ENCODE measurements around the gene ADORA1. TPM values are rescaled to one million over a fixed set of nuclear protein-coding genes. Genes with fewer than 3 reads are reported as not detected.

Gene ADORA1
- total and polyA plus RNA-seq, 2 donors, result 1.1 to 1.4 TPM

DNA sequence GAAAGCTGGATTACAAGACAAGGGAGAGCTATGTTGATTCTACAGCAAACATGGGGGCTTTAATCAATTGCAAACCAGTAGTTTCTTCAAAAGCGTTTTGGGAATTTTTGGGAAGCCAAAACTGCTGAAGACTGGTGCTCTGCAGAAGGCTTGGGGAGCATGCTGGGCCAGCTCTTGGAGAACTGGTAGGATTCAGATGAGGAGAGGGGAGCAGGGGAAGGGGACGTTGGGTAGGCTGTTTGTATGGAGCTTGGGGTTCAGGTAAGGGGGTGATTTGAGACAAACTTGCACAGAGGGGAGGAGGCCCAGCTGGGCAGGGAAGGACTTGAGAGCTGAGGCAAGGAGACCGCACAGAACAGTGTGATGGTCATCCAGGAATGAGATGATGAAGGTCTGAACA lies 39.1 kb upstream of the ADORA1 start:
- DNase-seq (ENCODE audit: extremely low spot score), result no peak
- Histone ChIP-seq H3K36me3 (ENCODE audit: insufficient read depth) (no peaks in the 10 kb centered on the region), H3K4me1 (ENCODE audit: insufficient read depth) (no peaks in the 10 kb centered on the region), H3K27ac (ENCODE audit: low read depth) (no peak overlapping the region), H3K4me3 (ENCODE audit: low read depth, low read length) (no peak overlapping the region)
- 91% methylated on average over 3 of the region's 3 CpGs for WGBS

DNA sequence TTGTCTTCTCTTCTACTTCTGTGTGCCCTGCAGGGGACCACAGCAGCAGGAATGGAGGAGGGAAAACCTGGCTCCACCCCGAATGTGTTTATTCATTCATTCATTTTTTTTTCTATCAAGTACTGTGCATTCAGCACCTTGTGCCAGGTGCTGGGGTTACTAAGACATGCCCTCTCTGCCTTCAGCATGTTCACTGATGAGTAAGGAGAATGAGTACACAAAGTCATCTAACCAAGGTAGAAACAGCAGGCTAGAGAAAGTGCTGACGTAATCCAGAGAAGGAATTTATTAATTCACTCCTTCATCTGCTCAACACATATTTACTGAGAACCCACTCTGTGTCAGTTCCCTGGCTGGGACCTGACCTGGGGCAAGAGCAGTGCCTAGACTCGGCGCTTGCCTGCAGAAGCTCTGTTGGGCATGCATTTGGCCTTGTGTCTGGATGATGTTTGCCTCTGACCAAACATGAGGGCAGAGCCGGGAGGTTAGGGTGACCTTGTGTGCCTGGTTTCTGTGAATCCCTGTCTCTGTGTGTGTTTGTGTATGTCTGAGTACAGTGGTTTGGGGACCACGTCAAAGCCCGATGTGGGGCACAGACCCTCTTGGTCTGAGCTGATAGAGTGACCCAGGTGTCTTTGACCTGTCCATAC lies 38.4 kb upstream of the ADORA1 start:
- no peak overlapping the region for H3K4me3 ChIP-seq (ENCODE audit: low read depth, low read length)
- no peak overlapping the region for H3K27ac ChIP-seq (ENCODE audit: low read depth)
- no peaks in the 10 kb centered on the region for H3K36me3 ChIP-seq (ENCODE audit: insufficient read depth)
- H3K4me1 ChIP-seq (ENCODE audit: insufficient read depth), result no peaks in the 10 kb centered on the region
- no peak for DNase-seq (ENCODE audit: extremely low spot score)
- WGBS, result 86% methylated on average over 7 of the region's 7 CpGs

GRCh38 chr1:203089651-203090045 lies 37.9 kb upstream of the ADORA1 start:
- no peak overlapping the region for H3K27ac ChIP-seq (ENCODE audit: low read depth)
- WGBS, result 73% methylated on average over 7 of the region's 7 CpGs
- H3K4me1 ChIP-seq (ENCODE audit: insufficient read depth), result no peaks in the 10 kb centered on the region
- no peak for DNase-seq (ENCODE audit: extremely low spot score)
- no peak overlapping the region for H3K4me3 ChIP-seq (ENCODE audit: low read depth, low read length)
- no peaks in the 10 kb centered on the region for H3K36me3 ChIP-seq (ENCODE audit: insufficient read depth)

GRCh38 chr1:203090421-203091198 lies 36.9 kb upstream of the ADORA1 start:
- Histone ChIP-seq H3K4me3 (ENCODE audit: low read depth, low read length) (no peak overlapping the region), H3K36me3 (ENCODE audit: insufficient read depth) (no peaks in the 10 kb centered on the region), H3K4me1 (ENCODE audit: insufficient read depth) (no peaks in the 10 kb centered on the region), H3K27ac (ENCODE audit: low read depth) (no peak overlapping the region)
- DNase-seq (ENCODE audit: extremely low spot score), result no peak
- 75% methylated on average over 6 of the region's 6 CpGs for WGBS

DNA sequence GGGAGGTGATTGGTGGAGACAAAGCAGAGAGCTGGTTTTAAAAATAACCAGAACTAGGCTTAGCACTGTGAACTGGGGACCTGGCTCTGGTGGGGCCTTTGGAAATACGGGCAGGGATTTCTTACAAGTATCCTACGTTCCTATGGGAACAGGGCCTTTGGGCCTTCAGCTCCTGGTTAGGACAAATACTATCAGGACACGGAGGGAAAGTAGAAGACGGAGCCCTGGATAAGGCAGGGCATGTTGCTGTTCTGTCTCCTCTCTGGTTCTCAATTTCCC lies 36.4 kb upstream of the ADORA1 start:
- no peak overlapping the region for H3K4me3 ChIP-seq (ENCODE audit: low read depth, low read length)
- H3K36me3 ChIP-seq (ENCODE audit: insufficient read depth), result no peaks in the 10 kb centered on the region
- H3K27ac ChIP-seq (ENCODE audit: low read depth), result no peak overlapping the region
- H3K4me1 ChIP-seq (ENCODE audit: insufficient read depth), result no peaks in the 10 kb centered on the region
- no peak for DNase-seq (ENCODE audit: extremely low spot score)
- WGBS, result 94% methylated on average over 4 of the region's 4 CpGs

- no peaks in the 10 kb centered on the region for H3K4me1 ChIP-seq (ENCODE audit: insufficient read depth)
- DNase-seq (ENCODE audit: extremely low spot score), result no peak
- H3K27ac ChIP-seq (ENCODE audit: low read depth), result no peak overlapping the region
- H3K36me3 ChIP-seq (ENCODE audit: insufficient read depth), result no peaks in the 10 kb centered on the region
- H3K4me3 ChIP-seq (ENCODE audit: low read depth, low read length), result no peak overlapping the region
- 69% methylated on average over 6 of the region's 6 CpGs for WGBS
Measured at GRCh38 chr1:203091761-203092330, 35.7 kb upstream of the ADORA1 start.

DNA sequence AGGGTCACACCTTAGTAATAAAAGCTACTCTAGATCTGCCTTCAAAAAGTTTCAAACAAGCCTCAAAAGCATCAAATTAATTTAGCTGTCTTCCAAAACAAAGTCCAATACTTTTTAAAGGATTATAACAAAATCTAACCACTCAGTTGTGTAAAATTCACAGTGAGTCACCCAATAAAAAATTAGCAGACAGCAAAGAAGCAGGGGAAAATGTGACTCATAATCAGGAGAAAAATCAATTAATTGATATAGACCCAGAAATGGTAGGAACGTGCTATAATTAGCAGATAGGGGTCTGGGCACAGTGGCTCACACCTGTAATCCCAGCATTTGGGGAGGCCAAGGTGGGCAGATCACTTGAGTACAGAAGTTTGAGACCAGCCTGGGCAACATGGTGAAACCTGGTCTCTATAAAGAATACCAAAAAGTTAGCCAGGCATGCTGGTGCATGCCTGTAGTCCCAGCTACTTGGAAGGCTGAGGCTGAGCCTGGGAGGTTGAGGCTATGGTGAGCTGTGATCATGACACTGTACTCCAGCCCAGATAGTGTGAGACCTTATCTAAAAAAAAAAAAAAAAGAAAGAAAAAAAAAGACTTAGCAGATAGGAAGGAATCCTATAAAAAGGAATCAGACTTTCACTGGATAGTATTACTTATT lies 33.6 kb upstream of the ADORA1 start:
- WGBS, result 78% methylated on average over 1 of the region's 1 CpG
- Histone ChIP-seq H3K27ac (ENCODE audit: low read depth) (no peak overlapping the region), H3K36me3 (ENCODE audit: insufficient read depth) (no peaks in the 10 kb centered on the region), H3K4me1 (ENCODE audit: insufficient read depth) (no peaks in the 10 kb centered on the region), H3K4me3 (ENCODE audit: low read depth, low read length) (no peak overlapping the region)
- DNase-seq (ENCODE audit: extremely low spot score), result no peak

GRCh38 chr1:203095061-203095690 lies 32.4 kb upstream of the ADORA1 start:
- H3K4me1 ChIP-seq (ENCODE audit: insufficient read depth), result no peaks in the 10 kb centered on the region
- H3K4me3 ChIP-seq (ENCODE audit: low read depth, low read length), result no peak overlapping the region
- no peak overlapping the region for H3K27ac ChIP-seq (ENCODE audit: low read depth)
- WGBS, result 93% methylated on average over 1 of the region's 1 CpG
- no peaks in the 10 kb centered on the region for H3K36me3 ChIP-seq (ENCODE audit: insufficient read depth)
- DNase-seq (ENCODE audit: extremely low spot score), result no peak

DNA sequence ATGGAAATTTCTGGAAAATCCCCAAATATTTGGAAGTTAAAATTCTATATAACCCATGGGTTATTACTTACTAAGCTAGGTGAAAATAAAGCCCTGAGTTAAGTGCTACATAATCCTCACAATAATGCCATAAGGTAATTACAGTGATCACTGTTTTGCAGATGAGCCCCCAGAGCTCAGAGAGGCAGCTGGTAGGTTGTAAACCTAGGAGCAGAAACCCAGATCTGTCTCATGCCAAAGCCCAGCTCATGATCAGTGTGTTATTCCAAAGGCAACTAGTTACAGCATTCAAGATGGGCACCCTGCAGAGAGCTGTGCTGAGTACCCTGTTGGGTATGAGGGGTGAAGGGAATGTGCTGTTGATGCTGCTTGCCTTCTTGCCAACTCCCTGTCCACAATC lies 31.0 kb upstream of the ADORA1 start:
- Histone ChIP-seq H3K4me3 (ENCODE audit: low read depth, low read length) (no peak overlapping the region), H3K4me1 (ENCODE audit: insufficient read depth) (no peaks in the 10 kb centered on the region), H3K36me3 (ENCODE audit: insufficient read depth) (no peaks in the 10 kb centered on the region), H3K27ac (ENCODE audit: low read depth) (no peak overlapping the region)
- DNase-seq (ENCODE audit: extremely low spot score), result no peak

DNA sequence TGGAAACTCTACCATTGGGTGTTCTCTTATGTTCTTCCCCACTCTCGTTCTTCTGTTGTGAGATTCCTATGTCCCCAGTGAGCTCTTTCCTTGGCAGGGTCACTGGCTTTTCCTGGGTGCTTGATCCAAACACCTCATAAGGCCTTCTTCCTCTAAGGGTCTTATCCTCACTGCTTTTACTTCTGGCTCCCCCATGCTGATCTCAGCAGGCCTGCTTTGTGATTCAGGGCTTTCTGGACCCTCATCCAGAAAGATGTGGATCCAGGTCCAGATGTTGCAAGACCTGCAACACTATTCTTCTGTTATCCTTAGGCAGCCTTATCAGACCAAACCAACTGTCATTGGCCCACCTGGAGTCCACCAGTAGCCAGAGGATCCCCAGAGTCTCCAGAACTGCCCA lies 30.5 kb upstream of the ADORA1 start:
- Histone ChIP-seq H3K27ac (ENCODE audit: low read depth) (no peak overlapping the region), H3K4me1 (ENCODE audit: insufficient read depth) (no peaks in the 10 kb centered on the region), H3K4me3 (ENCODE audit: low read depth, low read length) (no peak overlapping the region), H3K36me3 (ENCODE audit: insufficient read depth) (no peaks in the 10 kb centered on the region)
- no peak for DNase-seq (ENCODE audit: extremely low spot score)
- 87% methylated on average over 1 of the region's 1 CpG for WGBS

- H3K4me3 ChIP-seq (ENCODE audit: low read depth, low read length), result no peak overlapping the region
- H3K36me3 ChIP-seq (ENCODE audit: insufficient read depth), result no peaks in the 10 kb centered on the region
- H3K4me1 ChIP-seq (ENCODE audit: insufficient read depth), result no peaks in the 10 kb centered on the region
- no peak for DNase-seq (ENCODE audit: extremely low spot score)
- WGBS, result 73% methylated on average over 1 of the region's 1 CpG
- H3K27ac ChIP-seq (ENCODE audit: low read depth), result no peak overlapping the region
Measured at GRCh38 chr1:203098445-203098844, 29.1 kb upstream of the ADORA1 start.

- DNase-seq (ENCODE audit: extremely low spot score), result no peak
Measured at GRCh38 chr1:203098914-203099520, 28.5 kb upstream of the ADORA1 start.

GRCh38 chr1:203099805-203100515 lies 27.6 kb upstream of the ADORA1 start:
- Histone ChIP-seq H3K4me3 (ENCODE audit: low read depth, low read length) (no peak overlapping the region), H3K27ac (ENCODE audit: low read depth) (no peak overlapping the region), H3K4me1 (ENCODE audit: insufficient read depth) (no peaks in the 10 kb centered on the region), H3K36me3 (ENCODE audit: insufficient read depth) (no peaks in the 10 kb centered on the region)
- 82% methylated on average over 7 of the region's 7 CpGs for WGBS
- DNase-seq (ENCODE audit: extremely low spot score), result no peak

More at GRCh38 chr1:203098914-203099520, 28.5 kb upstream of the ADORA1 start:
- Histone ChIP-seq H3K4me1 (ENCODE audit: insufficient read depth) (no peaks in the 10 kb centered on the region), H3K27ac (ENCODE audit: low read depth) (no peak overlapping the region), H3K36me3 (ENCODE audit: insufficient read depth) (no peaks in the 10 kb centered on the region), H3K4me3 (ENCODE audit: low read depth, low read length) (no peak overlapping the region)
- 80% methylated on average over 8 of the region's 8 CpGs for WGBS
